Erythroblast (primary cell): ENCODE measurements around the gene PCA3.

Experiments used
- GATA1 ChIP-seq: IDR thresholded peaks from 2 replicates; pipeline ENCODE4 v1.6.1; 2011; ENCODE audit warnings: low read depth, mild to moderate bottlenecking, control low read depth, low read length, moderate library complexity
- POLR2A ChIP-seq: IDR thresholded peaks from 2 replicates; pipeline ENCODE4 v1.6.1; 2011; ENCODE audit warnings: mild to moderate bottlenecking, low read length

- TF ChIP-seq POLR2A (no peak), GATA1 (no peak)
Measured at GRCh38 chr9:76732341-76732958, 31.8 kb upstream of the PCA3 start.
